Panc1 (cell line): ENCODE measurements around the gene ALG1L2.
"Not testable (repeated sequence)": the region's sequence is repeated elsewhere in the genome, so short reads cannot be mapped to it uniquely, and the experiment has no call there.

ENCODE experiments used
- CTCF ChIP-seq: fragments of 450-650 bp; IDR thresholded peaks from 2 replicates; pipeline ENCODE4 v1.5.1; 2017; ENCODE audit warnings: mild to moderate bottlenecking
- TCF7L2 ChIP-seq: IDR thresholded peaks from 2 replicates; pipeline ENCODE4 v1.6.1; 2011; ENCODE audit warnings: mild to moderate bottlenecking, low read depth, low read length, inconsistent platforms

GRCh38 chr3:130057536-130058266 lies 23.9 kb upstream of the ALG1L2 start:
- not testable (repeated sequence) for TF ChIP-seq CTCF, TCF7L2
